Endodermal cell (in vitro differentiated cells): Measurements from ENCODE around the gene PRR5L. TPM values are rescaled to one million over a fixed set of nuclear protein-coding genes. Genes with fewer than 3 reads are reported as not detected.

Source experiments
- DNase-seq: peaks from one replicate; pipeline ENCODE4 v3.0.0-alpha.2; 2017
- H3K27ac ChIP-seq: 2 replicates; pipeline ENCODE4 v1.5.1; 2013; ENCODE audit warnings: mild to moderate bottlenecking, low read depth, low read length, moderate library complexity
- H3K27me3 ChIP-seq: 2 replicates; pipeline ENCODE4 v1.6.1; 2013; ENCODE audit warnings: mild to moderate bottlenecking, low read length, moderate library complexity; ENCODE audit not compliant: insufficient read depth, control insufficient read depth, poor library complexity, severe bottlenecking
- H3K36me3 ChIP-seq: 2 replicates; pipeline ENCODE4 v1.7.0; 2013; ENCODE audit warnings: mild to moderate bottlenecking, low read length, moderate library complexity; ENCODE audit not compliant: control insufficient read depth, insufficient read depth
- H3K4me1 ChIP-seq: one replicate; pipeline ENCODE4 v1.7.0; 2013; ENCODE audit warnings: low read length; ENCODE audit not compliant: control insufficient read depth, insufficient read depth
- H3K4me3 ChIP-seq: 2 replicates; pipeline ENCODE4 v1.5.1; 2013; ENCODE audit warnings: mild to moderate bottlenecking, low read length, moderate library complexity
- H3K9ac ChIP-seq: 2 replicates; pipeline ENCODE4 v1.6.1; 2013; ENCODE audit warnings: mild to moderate bottlenecking, low read length, moderate library complexity; ENCODE audit not compliant: poor library complexity, severe bottlenecking; ENCODE audit errors: extremely low read depth
- H3K9me3 ChIP-seq: 2 replicates; pipeline ENCODE4 v1.6.1; 2013; ENCODE audit warnings: mild to moderate bottlenecking, low read length, moderate library complexity; ENCODE audit not compliant: control insufficient read depth
- H3K27ac Mint-ChIP-seq: 2 replicates; pipeline ENCODE4 v1.8.0; 2020; ENCODE audit warnings: mixed read lengths
- H3K27me3 Mint-ChIP-seq: 2 replicates; pipeline ENCODE4 v1.8.0; 2021; ENCODE audit warnings: mild to moderate bottlenecking, mixed read lengths; ENCODE audit not compliant: insufficient read depth
- H3K36me3 Mint-ChIP-seq: 2 replicates; pipeline ENCODE4 v1.8.0; 2020; ENCODE audit warnings: low read depth, mixed read lengths
- H3K4me1 Mint-ChIP-seq: 2 replicates; pipeline ENCODE4 v1.8.0; 2020; ENCODE audit warnings: mixed read lengths
- H3K4me3 Mint-ChIP-seq: 2 replicates; pipeline ENCODE4 v1.8.0; 2020; ENCODE audit warnings: mild to moderate bottlenecking, moderate library complexity, mixed read lengths
- H3K9me3 Mint-ChIP-seq: 2 replicates; pipeline ENCODE4 v1.8.0; 2020; ENCODE audit warnings: mild to moderate bottlenecking, mixed read lengths
- WGBS, 2 experiments: methylation state at CpG; one replicate each; pipeline versions ENCODE4 v1.1.5 to v1.1.7; 2013; ENCODE audit warnings: missing lambda C conversion rate in 2 of 2, mixed read lengths in 1 of 2; ENCODE audit not compliant: insufficient coverage in 1 of 2, insufficient read length in 1 of 2; 5-methylcytosine and 5-hydroxymethylcytosine counted together
- total RNA-seq, 2 donors: library from RNA; stranded (reverse); fragmentation: NEBNext Ultra II Directional in 1 of 2; extraction: Animal tissue kit (Norgen Biotek cat#: 25700) in 1 of 2; gene quantifications; 2 replicates in 1 of 2; 3 replicates in 1 of 2; pipeline ENCODE4 v1.2.1, GENCODE V29; 2021
- TF ChIP-seq, protein P1 (sequence below): fragments of 200-600 bp; sonication (generic); conservative IDR thresholded peaks from 2 replicates; pipeline ENCODE4 v1.5.0; 2021; ENCODE audit warnings: antibody characterized with exemption, mild to moderate bottlenecking

The PRR5L gene
- total RNA-seq, 2 donors from 2014 or later = 5.3 to 7.2 TPM

DNA sequence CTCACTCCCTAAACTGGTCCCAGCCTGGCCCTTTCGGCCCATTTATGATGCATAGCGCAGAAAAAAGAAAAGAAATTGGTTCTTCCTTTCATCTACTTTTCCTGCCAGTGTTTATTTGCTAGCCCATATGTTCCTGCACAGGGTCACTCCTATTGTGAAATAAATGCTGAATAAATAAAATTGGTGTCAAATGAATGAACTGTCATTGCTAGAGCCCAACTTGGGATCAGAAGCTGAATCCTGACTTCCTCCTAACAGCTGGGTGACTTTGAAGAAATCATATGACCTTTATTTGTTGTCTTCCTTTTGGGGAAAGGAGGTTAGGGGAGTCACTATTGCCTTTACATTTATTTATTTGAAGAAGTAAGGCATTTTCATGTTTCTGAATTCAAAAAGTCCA, 92.0 kb downstream of the PRR5L start:
- H3K4me3 Mint-ChIP-seq = no peak overlapping the region
- DNase-seq = no peak
- H3K27ac ChIP-seq = no peak overlapping the region
- no peak overlapping the region for H3K9ac ChIP-seq
- H3K36me3 Mint-ChIP-seq = no peaks in the 10 kb centered on the region
- H3K27me3 Mint-ChIP-seq = peaks cover 17% of the 10 kb centered on the region
- TF ChIP-seq, protein P1, sequence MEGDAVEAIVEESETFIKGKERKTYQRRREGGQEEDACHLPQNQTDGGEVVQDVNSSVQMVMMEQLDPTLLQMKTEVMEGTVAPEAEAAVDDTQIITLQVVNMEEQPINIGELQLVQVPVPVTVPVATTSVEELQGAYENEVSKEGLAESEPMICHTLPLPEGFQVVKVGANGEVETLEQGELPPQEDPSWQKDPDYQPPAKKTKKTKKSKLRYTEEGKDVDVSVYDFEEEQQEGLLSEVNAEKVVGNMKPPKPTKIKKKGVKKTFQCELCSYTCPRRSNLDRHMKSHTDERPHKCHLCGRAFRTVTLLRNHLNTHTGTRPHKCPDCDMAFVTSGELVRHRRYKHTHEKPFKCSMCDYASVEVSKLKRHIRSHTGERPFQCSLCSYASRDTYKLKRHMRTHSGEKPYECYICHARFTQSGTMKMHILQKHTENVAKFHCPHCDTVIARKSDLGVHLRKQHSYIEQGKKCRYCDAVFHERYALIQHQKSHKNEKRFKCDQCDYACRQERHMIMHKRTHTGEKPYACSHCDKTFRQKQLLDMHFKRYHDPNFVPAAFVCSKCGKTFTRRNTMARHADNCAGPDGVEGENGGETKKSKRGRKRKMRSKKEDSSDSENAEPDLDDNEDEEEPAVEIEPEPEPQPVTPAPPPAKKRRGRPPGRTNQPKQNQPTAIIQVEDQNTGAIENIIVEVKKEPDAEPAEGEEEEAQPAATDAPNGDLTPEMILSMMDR = no peak
- H3K27me3 ChIP-seq = no peaks in the 10 kb centered on the region
- peaks cover 4% of the 10 kb centered on the region for H3K4me1 Mint-ChIP-seq
- no peak overlapping the region for H3K4me3 ChIP-seq
- H3K9me3 ChIP-seq = no peaks in the 10 kb centered on the region
- no peak overlapping the region for H3K27ac Mint-ChIP-seq
- H3K9me3 Mint-ChIP-seq = no peaks in the 10 kb centered on the region
- H3K4me1 ChIP-seq = no peaks in the 10 kb centered on the region
- no peaks in the 10 kb centered on the region for H3K36me3 ChIP-seq
- 90 to 91% methylated on average over 2 of the region's 2 CpGs for WGBS, 2 experiments

DNA sequence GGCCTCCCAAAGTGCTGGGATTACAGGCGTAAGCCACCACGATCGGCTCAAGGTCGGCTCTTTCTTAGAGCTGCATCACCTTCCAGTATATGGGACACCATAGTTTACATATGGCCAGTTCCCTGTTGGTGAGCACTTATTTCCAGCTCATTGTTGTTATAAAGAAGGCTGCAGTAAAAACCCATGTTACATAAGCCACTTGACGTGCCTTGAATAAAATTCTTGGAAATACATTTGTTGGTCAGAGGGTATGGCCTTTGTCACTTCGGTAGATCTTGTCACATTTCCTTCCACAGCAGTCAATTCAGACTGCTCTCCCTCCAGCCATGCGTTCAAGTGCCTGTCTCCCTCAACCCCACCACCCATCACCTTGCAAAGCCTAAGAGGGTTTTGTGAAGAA, 92.9 kb downstream of the PRR5L start:
- no peak overlapping the region for H3K4me3 Mint-ChIP-seq

DNA sequence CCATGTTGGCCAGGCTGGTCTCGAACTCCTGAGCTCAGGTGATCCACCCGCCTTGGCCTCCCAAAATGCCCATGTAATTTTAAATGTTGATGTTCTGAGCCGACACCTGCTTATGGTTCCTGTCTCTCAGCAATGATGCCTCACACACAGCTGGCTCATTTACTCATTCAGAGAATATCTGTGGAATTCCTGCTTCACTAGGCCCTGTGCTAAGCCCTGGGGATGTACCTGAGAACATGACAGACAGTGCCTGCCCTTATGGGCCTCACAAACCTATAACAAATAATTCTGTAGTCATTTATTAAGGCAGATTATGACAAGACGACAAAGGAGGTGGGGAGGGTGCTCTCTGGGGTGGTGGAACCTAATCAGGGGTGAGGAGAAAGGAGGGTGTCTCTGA, 93.7 kb downstream of the PRR5L start:
- Mint-ChIP-seq H3K4me3 (no peak overlapping the region), H3K9me3 (no peaks in the 10 kb centered on the region), H3K36me3 (no peaks in the 10 kb centered on the region), H3K4me1 (peaks cover 4% of the 10 kb centered on the region), H3K27ac (no peak overlapping the region), H3K27me3 (peaks cover 24% of the 10 kb centered on the region)
- TF ChIP-seq, protein P1 = no peak
- Histone ChIP-seq H3K9ac (no peak overlapping the region), H3K36me3 (no peaks in the 10 kb centered on the region), H3K9me3 (no peaks in the 10 kb centered on the region), H3K4me3 (no peak overlapping the region), H3K4me1 (no peaks in the 10 kb centered on the region), H3K27ac (no peak overlapping the region), H3K27me3 (no peaks in the 10 kb centered on the region)
- DNase-seq = no peak
- 95 to 100% methylated on average over 2 to 4 of the region's 4 CpGs for WGBS, 2 experiments

More for the DNA sequence above, 92.9 kb downstream of the PRR5L start:
- Mint-ChIP-seq H3K36me3 (no peaks in the 10 kb centered on the region), H3K27ac (no peak overlapping the region), H3K27me3 (peaks cover 24% of the 10 kb centered on the region), H3K4me1 (peaks cover 4% of the 10 kb centered on the region), H3K9me3 (no peaks in the 10 kb centered on the region)
- Histone ChIP-seq H3K27me3 (no peaks in the 10 kb centered on the region), H3K4me1 (no peaks in the 10 kb centered on the region), H3K9ac (no peak overlapping the region), H3K9me3 (no peaks in the 10 kb centered on the region), H3K27ac (no peak overlapping the region), H3K36me3 (no peaks in the 10 kb centered on the region), H3K4me3 (no peak overlapping the region)
- TF ChIP-seq, protein P1 = no peak
- no peak for DNase-seq
- 95 to 96% methylated on average over 5 to 7 of the region's 7 CpGs for WGBS, 2 experiments
